Heart right ventricle (tissue), 16 donors: ENCODE measurements around the gene TSPAN5. TPM values are rescaled to one million over a fixed set of nuclear protein-coding genes. Genes with fewer than 3 reads are reported as not detected.

ENCODE experiments used
- ATAC-seq, 8 donors: fragments of 200-7000 bp; cut with Tn5 transposase; one replicate each; pipeline ENCODE4 v1.9.1; 2020; ENCODE audit warnings: mild to moderate bottlenecking in 8 of 8, moderate library complexity in 8 of 8, moderate number of reproducible peaks in 1 of 8
- DNase-seq, 2 donors: peaks; one replicate each; pipeline ENCODE4 v3.0.0-alpha.2; 2020
- H3K27ac ChIP-seq, 10 donors: fragments of 200-600 bp; sonication (generic) in 2 of 10; one replicate each; pipeline versions ENCODE4 v1.5.0 to v1.8.0; 2020 to 2022; ENCODE audit warnings: mild to moderate bottlenecking in 3 of 10
- H3K27me3 ChIP-seq, 7 donors: fragments of 200-600 bp; one replicate each; pipeline ENCODE4 v1.8.0; 2021 to 2022; ENCODE audit warnings: mild to moderate bottlenecking in 2 of 7
- H3K36me3 ChIP-seq, 9 donors: fragments of 200-600 bp; sonication (generic) in 1 of 9; one replicate each; pipeline versions ENCODE4 v1.5.0 to v1.8.0; 2020 to 2022; ENCODE audit warnings: mild to moderate bottlenecking in 2 of 9
- H3K4me1 ChIP-seq, 9 donors: fragments of 200-600 bp; sonication (generic) in 1 of 9; one replicate each; pipeline versions ENCODE4 v1.5.0 to v1.8.0; 2020 to 2022; ENCODE audit warnings: mild to moderate bottlenecking in 4 of 9
- H3K4me3 ChIP-seq, 10 donors: fragments of 200-600 bp; sonication (generic) in 2 of 10; one replicate each; pipeline versions ENCODE4 v1.5.0 to v1.8.0; 2020 to 2022; ENCODE audit warnings: mild to moderate bottlenecking in 7 of 10, moderate library complexity in 2 of 10
- H3K9me3 ChIP-seq, 11 donors: fragments of 200-600 bp in 10 of 11; sonication (generic) in 2 of 11; one replicate each; pipeline versions ENCODE4 v1.5.0 to v1.8.0; 2013 to 2022; ENCODE audit warnings: mild to moderate bottlenecking in 2 of 11, control low read depth in 1 of 11, moderate library complexity in 1 of 11
- CTCF ChIP-seq, 9 donors: fragments of 200-600 bp; sonication (generic) in 2 of 9; IDR thresholded peaks; one replicate each; pipeline versions ENCODE4 v1.5.0 to v1.8.0; 2021 to 2022; ENCODE audit warnings: antibody characterized with exemption in 9 of 9, mild to moderate bottlenecking in 5 of 9, moderate library complexity in 1 of 9
- WGBS, 2 donors: extraction: QIAGEN DNeasy Blood & Tissue Kit; methylation state at CpG; one replicate each; pipeline ENCODE4 v1.1.7; 2013; ENCODE audit warnings: inconsistent platforms in 1 of 2; 5-methylcytosine and 5-hydroxymethylcytosine counted together
- intact Hi-C, 10 donors: fragments of 100-400 bp; cut with DNase I; formaldehyde crosslinking; loops; one replicate each; pipeline versions ENCODE4 v1.11.1 to v1.14.2; 2022
- polyA plus RNA-seq, 2 donors: library from polyadenylated mRNA; stranded (reverse); fragments of 200-250 nt; gene quantifications; one replicate each; pipeline ENCODE4 v1.2.3, GENCODE V29; 2013
- total RNA-seq, 10 donors: library from RNA; stranded (reverse); fragmentation: NEBNext Ultra II Directional in 3 of 10; extraction: Animal tissue kit (Norgen Biotek cat#: 25700) in 3 of 10; gene quantifications; one replicate each; pipeline versions ENCODE4 v1.2.1 to v1.2.4, GENCODE V29; 2021 to 2023
- donor health status: Arrhythmogenic right ventricular cardiomyopathy.
- donor health status: ischemic (EF 13 %, LVEDD 7.1; RV severe dilation, severe dysfunction).
- donor health status: healthy with polysubstance abuse.
- donor health status: DM: no; HTN: yes; CAD: no.
- donor health status: DM: no; HTN: no; CAD: no.
- donor health status: ischemic (EF 25% LVEDD 6.9; RV normal size, moderate dysfunction).
- donor health status: ischemic (EF 25% LVEDD 5.7; RV mildly dilated, moderate dysfunction).
- donor health status: healthy.
- donor health status: DM: yes; HTN: yes; CAD: no.
- donor health status: Ischemic cardiomyopathy.
- donor health status: ischemic (EF 35%, LVEDD 5.7; RV mildly dilated, moderate dysfunction).
- donor health status: nonischemic (EF 11% LVEDD 7.7; RV severe dilation, severe dysfunction).
- donor health status: DM: yes; HTN: yes; CAD: no.
- donor health status: PGD.
- donor health status: ischemic (EF 29% LVEDD 5.4; RV normal size, mild dysfunction).
- donor health status: nonischemic (EF 23%, LVEDD 6.1; RV moderate dilation, normal function).

Gene TSPAN5
- total and polyA plus RNA-seq, 12 donors = 0.85 to 6.7 (median 3.8) TPM

DNA sequence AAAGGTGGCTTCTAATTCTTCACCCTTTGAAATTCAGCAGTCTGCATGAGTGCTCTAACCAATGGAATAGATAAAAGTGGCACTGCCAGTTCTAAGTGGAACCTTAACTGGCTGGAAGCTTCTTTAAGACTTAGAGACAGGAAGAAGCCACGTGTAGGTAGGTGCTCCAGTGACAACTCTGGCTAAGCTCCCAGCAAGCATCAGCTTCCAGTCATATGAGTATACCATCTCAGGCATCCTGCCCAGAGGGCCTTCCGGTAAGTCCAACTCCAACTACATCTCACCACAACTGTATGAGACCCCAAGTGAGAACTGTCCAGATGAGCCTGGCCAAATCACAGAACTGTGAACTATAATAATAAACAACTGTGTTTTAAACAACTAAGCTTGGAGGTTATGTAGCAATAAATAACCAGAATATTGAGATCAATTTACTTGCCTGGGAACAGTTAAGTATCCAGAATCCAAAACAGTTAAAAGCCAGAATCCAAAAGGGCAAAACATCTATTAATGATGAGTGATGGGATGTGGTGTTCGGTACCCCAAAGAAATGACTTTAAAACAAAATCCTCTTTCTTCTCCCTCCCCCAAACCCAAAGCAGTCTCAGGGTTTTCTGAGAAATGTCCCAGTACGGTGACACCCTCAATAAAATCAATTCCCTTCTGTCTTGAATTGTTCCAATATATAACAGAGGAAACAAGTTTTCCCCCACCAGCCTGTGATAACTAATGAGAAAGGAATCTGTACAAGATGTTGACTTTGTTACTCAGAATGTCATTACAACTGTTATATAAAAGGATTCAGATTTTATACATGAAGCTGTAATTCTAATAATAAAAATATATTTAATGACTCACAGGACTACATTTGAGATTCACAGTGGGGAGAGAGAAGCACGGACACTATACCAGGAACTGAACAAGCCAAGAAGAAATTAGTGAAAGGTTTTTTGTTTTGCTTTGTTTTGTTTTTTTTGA is 4.2 kb downstream of the TSPAN5 start:
- Histone ChIP-seq H3K27me3 (peaks cover 0 to 28% (median 0%) of the 10 kb centered on the region in 7 donors), H3K4me3 (no peak overlapping the region), H3K4me1 (peaks cover 5 to 35% (median 11%) of the 10 kb centered on the region in 9 donors), H3K36me3 (no peaks in the 10 kb centered on the region), H3K27ac (peak overlapping the region in 1 of 10 donors; percentile 41), H3K9me3 (no peaks in the 10 kb centered on the region)
- ATAC-seq (no peak), DNase-seq (no peak)
- WGBS, 2 donors = 71% methylated on average over 5 of the region's 5 CpGs
- intact Hi-C loops = loop anchor here in 5 of 10 donors (10.0 kb wide), 4 partner anchors 179 to 519 kb away; no protein-coding TSS in a partner anchor
- TF ChIP-seq CTCF (IDR thresholded peaks at IDR 0.05) = no peak

- H3K4me3 ChIP-seq = no peak overlapping the region
- H3K4me1 ChIP-seq = peaks cover 5 to 31% (median 11%) of the 10 kb centered on the region in 9 donors
- intact Hi-C loops = loop anchor here in 5 of 10 donors (10.0 kb wide), 4 partner anchors 178 to 518 kb away; no protein-coding TSS in a partner anchor
- no peak for ATAC-seq
- no peak for TF ChIP-seq CTCF (IDR thresholded peaks at IDR 0.05)
- no peaks in the 10 kb centered on the region for H3K36me3 ChIP-seq
- H3K27me3 ChIP-seq = peaks cover 0 to 22% (median 0%) of the 10 kb centered on the region in 7 donors
- DNase-seq = no peak
- H3K27ac ChIP-seq = no peak overlapping the region
- no peaks in the 10 kb centered on the region for H3K9me3 ChIP-seq
- 90 to 93% methylated on average over 3 of the region's 3 CpGs for WGBS, 2 donors
Observed at GRCh38 chr4:98652996-98653395, 5.4 kb downstream of the TSPAN5 start.

- Histone ChIP-seq H3K27me3 (no peaks in the 10 kb centered on the region), H3K9me3 (no peaks in the 10 kb centered on the region), H3K4me3 (no peak overlapping the region), H3K4me1 (peaks cover 0 to 22% (median 0%) of the 10 kb centered on the region in 9 donors), H3K36me3 (no peaks in the 10 kb centered on the region), H3K27ac (no peak overlapping the region)
- ATAC-seq (peak in 3 of 8 donors; percentile 57 to 79 (median 66)), DNase-seq (peak in 1 of 2 donors; percentile 29)
- TF ChIP-seq CTCF (IDR thresholded peaks at IDR 0.05) = no peak
- intact Hi-C loops = no loop called here
- 43 to 65% methylated on average over 5 of the region's 5 CpGs for WGBS, 2 donors
Observed at GRCh38 chr4:98648602-98649001, 9.8 kb downstream of the TSPAN5 start.

DNA sequence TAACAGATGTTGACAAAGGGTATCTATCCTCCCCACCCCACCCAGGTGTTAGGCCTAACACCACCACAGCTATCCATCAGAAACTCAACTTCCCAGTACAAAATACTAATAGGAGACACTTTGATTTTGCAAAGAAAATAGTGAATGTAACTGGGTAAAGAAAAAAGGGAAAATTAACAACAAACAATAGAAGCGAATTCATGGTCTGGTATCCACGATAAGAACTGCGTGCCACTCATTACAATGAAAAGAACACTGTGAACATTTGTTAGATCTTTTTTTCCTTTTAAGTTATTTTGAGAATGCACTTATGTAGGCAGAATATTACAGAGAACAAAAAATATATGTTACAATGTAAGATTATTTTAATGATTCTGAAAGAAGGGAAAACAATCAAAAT is 12.0 kb downstream of the TSPAN5 start:
- Histone ChIP-seq H3K27ac (no peak overlapping the region), H3K9me3 (no peaks in the 10 kb centered on the region), H3K27me3 (no peaks in the 10 kb centered on the region), H3K36me3 (no peaks in the 10 kb centered on the region), H3K4me3 (no peak overlapping the region), H3K4me1 (peaks cover 0 to 22% (median 0%) of the 10 kb centered on the region in 9 donors)
- no peak for DNase-seq
- intact Hi-C loops = no loop called here
- TF ChIP-seq CTCF (IDR thresholded peaks at IDR 0.05) = no peak
- 94 to 97% methylated on average over 3 of the region's 3 CpGs for WGBS, 2 donors
- ATAC-seq = no peak
